HepG2 (cell line): Measurements from ENCODE around the gene XPNPEP1. TPM values are rescaled to one million over a fixed set of nuclear protein-coding genes. Genes with fewer than 3 reads are reported as not detected.

Experiments used
- ARID5B ChIP-seq: IDR thresholded peaks from 2 replicates; pipeline ENCODE4 v1.4.0; 2020; ENCODE audit warnings: mild to moderate bottlenecking, missing genetic modification reagents
- BRD4 ChIP-seq: sonication (generic); formaldehyde crosslinking; IDR thresholded peaks from 2 replicates; pipeline ENCODE4 v1.4.0; 2020; ENCODE audit warnings: missing genetic modification reagents
- CCDC6 ChIP-seq: sonication (generic); formaldehyde crosslinking; IDR thresholded peaks from 2 replicates; pipeline ENCODE4 v1.8.1; 2022; ENCODE audit warnings: mild to moderate bottlenecking, missing genetic modification reagents, moderate library complexity
- CHD2 ChIP-seq: IDR thresholded peaks from 2 replicates; pipeline ENCODE4 v1.6.1; 2011; ENCODE audit warnings: low read depth, low read length, improper control_type of control experiment
- DMAP1 ChIP-seq: IDR thresholded peaks from 2 replicates; pipeline ENCODE4 v1.6.1; 2016
- DNMT1 ChIP-seq: sonication (generic); formaldehyde crosslinking; IDR thresholded peaks from 2 replicates; pipeline ENCODE4 v1.5.1; 2020; ENCODE audit warnings: mild to moderate bottlenecking, missing genetic modification reagents
- ELF3 ChIP-seq: IDR thresholded peaks from 2 replicates; pipeline ENCODE4 v1.6.1; 2016; ENCODE audit warnings: missing genetic modification reagents, missing compliant biosample characterization
- FOXC1 ChIP-seq: sonication (generic); formaldehyde crosslinking; IDR thresholded peaks from 2 replicates; pipeline ENCODE4 v1.8.0; 2022; ENCODE audit warnings: mild to moderate bottlenecking, missing genetic modification reagents, borderline replicate concordance
- FOXM1 ChIP-seq: sonication (generic); formaldehyde crosslinking; IDR thresholded peaks from 2 replicates; pipeline ENCODE4 v1.5.0; 2020; ENCODE audit warnings: missing genetic modification reagents
- GATAD1 ChIP-seq: IDR thresholded peaks from 2 replicates; pipeline ENCODE4 v1.6.1; 2016; ENCODE audit warnings: missing genetic modification reagents, missing compliant biosample characterization
- HDAC1 ChIP-seq: sonication (generic); formaldehyde crosslinking; IDR thresholded peaks from 2 replicates; pipeline ENCODE4 v1.5.1; 2020; ENCODE audit warnings: mild to moderate bottlenecking, missing genetic modification reagents
- KAT2B ChIP-seq: fragments of 150-350 bp; IDR thresholded peaks from 2 replicates; pipeline ENCODE4 v1.6.1; 2014; ENCODE audit warnings: low read depth, low read length, borderline replicate concordance
- NAIF1 ChIP-seq: sonication (generic); formaldehyde crosslinking; IDR thresholded peaks from 2 replicates; pipeline ENCODE4 v1.5.0; 2020; ENCODE audit warnings: mild to moderate bottlenecking, missing genetic modification reagents, borderline replicate concordance
- NR2C2 ChIP-seq: sonication (generic); formaldehyde crosslinking; IDR thresholded peaks from 2 replicates; pipeline ENCODE4 v1.4.0; 2020; ENCODE audit warnings: missing genetic modification reagents, mild to moderate bottlenecking, moderate library complexity, borderline replicate concordance
- PAX8 ChIP-seq: sonication (generic); formaldehyde crosslinking; IDR thresholded peaks from 2 replicates; pipeline ENCODE4 v1.8.0; 2022; ENCODE audit warnings: mild to moderate bottlenecking, missing genetic modification reagents, borderline replicate concordance
- RCOR2 ChIP-seq: IDR thresholded peaks from 2 replicates; pipeline ENCODE4 v1.6.1; 2016; ENCODE audit warnings: missing biosample characterization, missing genetic modification reagents
- ZBTB25 ChIP-seq: IDR thresholded peaks from 2 replicates; pipeline ENCODE4 v1.6.1; 2018; ENCODE audit warnings: missing genetic modification reagents
- ZMYM2 ChIP-seq: sonication (generic); formaldehyde crosslinking; IDR thresholded peaks from 2 replicates; pipeline ENCODE4 v1.8.0; 2022; ENCODE audit warnings: mild to moderate bottlenecking, missing genetic modification reagents
- ZNF10 ChIP-seq: sonication (generic); formaldehyde crosslinking; IDR thresholded peaks from 2 replicates; pipeline ENCODE4 v1.4.0; 2020; ENCODE audit warnings: mild to moderate bottlenecking, low read depth, missing genetic modification reagents, borderline replicate concordance
- ZNF597 ChIP-seq: sonication (generic); formaldehyde crosslinking; IDR thresholded peaks from 2 replicates; pipeline ENCODE4 v1.5.0; 2020; ENCODE audit warnings: missing genetic modification reagents
- ZNF615 ChIP-seq: sonication (generic); formaldehyde crosslinking; IDR thresholded peaks from 2 replicates; pipeline ENCODE4 v1.5.0; 2020; ENCODE audit warnings: mild to moderate bottlenecking, missing genetic modification reagents, borderline replicate concordance
- ZSCAN20 ChIP-seq: sonication (generic); formaldehyde crosslinking; IDR thresholded peaks from 2 replicates; pipeline ENCODE4 v1.4.0; 2020; ENCODE audit warnings: missing genetic modification reagents, mild to moderate bottlenecking, borderline replicate concordance
- polyA plus RNA-seq, 8 experiments: library from polyadenylated mRNA; depleted of rRNA in 3 of 8; stranded (reverse) in 7 of 8; unstranded in 1 of 8; fragments of >200 nt; fragmentation: Illumina TruSeq in 4 of 8; extraction: Trizol in 4 of 8; gene quantifications; 2 replicates each; pipeline versions ENCODE4 v1.2.1 to v1.2.3, GENCODE V29; 2011 to 2016; ENCODE audit warnings: low read depth in 4 of 8, missing spikeins in 1 of 8, mixed read lengths in 1 of 8; ENCODE audit not compliant: insufficient read depth in 1 of 8
- total RNA-seq, 5 experiments: library from RNA; depleted of rRNA; stranded (reverse); fragments of >200 nt; fragmentation: Illumina TruSeq; extraction: Trizol; gene quantifications; 2 replicates each; pipeline ENCODE4 v1.2.3, GENCODE V29; 2016; ENCODE audit warnings: low read depth in 1 of 5

XPNPEP1 gene
- total and polyA plus RNA-seq, 2 of the 13 experiments (the other 11 are each of a cell fraction or from before 2014, with no cell fraction given), result 30.3 to 55.5 TPM

GRCh38 chr10:109922976-109923921 is at the start of gene XPNPEP1 (continued):
- TF ChIP-seq CCDC6 (0 out of 2 replicates have a peak, but pooled peaks have one; percentile 37), ARID5B (CRISPR knock-in tag) (0 out of 2 replicates have a peak, but pooled peaks have one; percentile 22), GATAD1 (CRISPR knock-in tag) (peak; percentile 46; the same call in 1 of the 2 replicates), FOXM1 (CRISPR knock-in tag) (no peak), RCOR2 (CRISPR knock-in tag) (no peak), KAT2B (no peak), CHD2 (0 out of 2 replicates have a peak, but pooled peaks have one; percentile 13), ZSCAN20 (peak; percentile 52; the same call in 1 of the 2 replicates), ZNF10 (CRISPR knock-in tag) (no peak), ZMYM2 (CRISPR knock-in tag) (no peak), ZNF615 (CRISPR knock-in tag) (no peak), DMAP1 (CRISPR knock-in tag) (no peak), BRD4 (CRISPR knock-in tag) (0 out of 2 replicates have a peak, but pooled peaks have one; percentile 32), DNMT1 (CRISPR knock-in tag) (no peak; the same call in 1 of the 2 replicates), NAIF1 (CRISPR knock-in tag) (no peak), ELF3 (CRISPR knock-in tag) (0 out of 2 replicates have a peak, but pooled peaks have one; percentile 18), ZNF597 (CRISPR knock-in tag) (no peak), PAX8 (CRISPR knock-in tag) (peak; percentile 87; the same call in 1 of the 2 replicates), FOXC1 (CRISPR knock-in tag) (no peak), ZBTB25 (CRISPR knock-in tag) (no peak), HDAC1 (peak; percentile 73; the same call in 1 of the 2 replicates), NR2C2 (CRISPR knock-in tag) (peak; percentile 42; the same call in 1 of the 2 replicates)
